ENCODE data around the gene FAM167B.

Gene FAM167B

DNA sequence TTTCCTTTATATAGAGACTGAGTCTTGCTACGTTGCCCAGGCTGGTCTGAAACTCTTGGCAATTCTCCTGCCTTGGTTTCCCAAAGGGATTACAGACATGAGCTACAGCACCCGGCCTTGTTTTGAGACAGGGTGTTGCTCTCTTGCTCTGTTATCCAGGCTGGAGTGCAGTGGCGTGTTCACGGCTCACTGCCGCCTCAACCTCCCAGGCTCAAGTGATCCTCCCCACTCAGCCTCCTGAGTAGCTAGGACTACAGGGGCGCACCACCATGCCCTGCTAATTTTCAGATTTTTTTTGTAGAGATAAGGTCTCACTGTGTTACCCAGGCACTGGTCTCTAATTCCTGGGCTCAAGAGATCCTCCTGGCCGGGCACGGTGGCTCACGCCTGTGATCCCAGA lies 18.8 kb downstream of the FAM167B start:
- TF ChIP-seq, protein P1, sequence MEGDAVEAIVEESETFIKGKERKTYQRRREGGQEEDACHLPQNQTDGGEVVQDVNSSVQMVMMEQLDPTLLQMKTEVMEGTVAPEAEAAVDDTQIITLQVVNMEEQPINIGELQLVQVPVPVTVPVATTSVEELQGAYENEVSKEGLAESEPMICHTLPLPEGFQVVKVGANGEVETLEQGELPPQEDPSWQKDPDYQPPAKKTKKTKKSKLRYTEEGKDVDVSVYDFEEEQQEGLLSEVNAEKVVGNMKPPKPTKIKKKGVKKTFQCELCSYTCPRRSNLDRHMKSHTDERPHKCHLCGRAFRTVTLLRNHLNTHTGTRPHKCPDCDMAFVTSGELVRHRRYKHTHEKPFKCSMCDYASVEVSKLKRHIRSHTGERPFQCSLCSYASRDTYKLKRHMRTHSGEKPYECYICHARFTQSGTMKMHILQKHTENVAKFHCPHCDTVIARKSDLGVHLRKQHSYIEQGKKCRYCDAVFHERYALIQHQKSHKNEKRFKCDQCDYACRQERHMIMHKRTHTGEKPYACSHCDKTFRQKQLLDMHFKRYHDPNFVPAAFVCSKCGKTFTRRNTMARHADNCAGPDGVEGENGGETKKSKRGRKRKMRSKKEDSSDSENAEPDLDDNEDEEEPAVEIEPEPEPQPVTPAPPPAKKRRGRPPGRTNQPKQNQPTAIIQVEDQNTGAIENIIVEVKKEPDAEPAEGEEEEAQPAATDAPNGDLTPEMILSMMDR (IDR thresholded peaks at IDR 0.05; ENCODE audit: borderline replicate concordance, extremely low read depth, low read length, poor library complexity, severe bottlenecking): no peak
- no peak for TF ChIP-seq EZH2 (IDR thresholded peaks at IDR 0.05; ENCODE audit: borderline replicate concordance, low read depth, low read length, severe bottlenecking)
- H4K20me1 ChIP-seq (ENCODE audit: insufficient read depth, low read length): peaks cover 7% of the 10 kb centered on the region; the same call in 1 of the 2 replicates
- peaks cover 6% of the 10 kb centered on the region; the same call in 1 of the 2 replicates for H3K36me3 ChIP-seq (ENCODE audit: insufficient read depth, low read length)
- no peak overlapping the region for H2AFZ ChIP-seq (ENCODE audit: low read depth, low read length)
- ATAC-seq (ENCODE audit: insufficient read depth, low read depth) (no peak), DNase-seq (no peak)
- no peak overlapping the region for H3K4me2 ChIP-seq (ENCODE audit: insufficient read depth, low read length)
- peak overlapping the region; percentile 68 for H3K27ac ChIP-seq (ENCODE audit: low read length)
- peak overlapping the region; percentile 26; the same call in 1 of the 2 replicates for H3K9ac ChIP-seq (ENCODE audit: low read depth, low read length)
- H3K9me3 ChIP-seq (ENCODE audit: insufficient read depth, low read length, severe bottlenecking): no peaks in the 10 kb centered on the region
- peaks cover 58% of the 10 kb centered on the region for H3K79me2 ChIP-seq (ENCODE audit: insufficient read depth, low read length)
- no peaks in the 10 kb centered on the region for H3K27me3 ChIP-seq (ENCODE audit: insufficient read depth, low read length, poor library complexity)
- no peak overlapping the region for H3K4me3 ChIP-seq (ENCODE audit: low read depth in 1 of 2, low read length in 2 of 2)
- peaks cover 21% of the 10 kb centered on the region for H3K4me1 ChIP-seq (ENCODE audit: insufficient read depth, low read length)

DNA sequence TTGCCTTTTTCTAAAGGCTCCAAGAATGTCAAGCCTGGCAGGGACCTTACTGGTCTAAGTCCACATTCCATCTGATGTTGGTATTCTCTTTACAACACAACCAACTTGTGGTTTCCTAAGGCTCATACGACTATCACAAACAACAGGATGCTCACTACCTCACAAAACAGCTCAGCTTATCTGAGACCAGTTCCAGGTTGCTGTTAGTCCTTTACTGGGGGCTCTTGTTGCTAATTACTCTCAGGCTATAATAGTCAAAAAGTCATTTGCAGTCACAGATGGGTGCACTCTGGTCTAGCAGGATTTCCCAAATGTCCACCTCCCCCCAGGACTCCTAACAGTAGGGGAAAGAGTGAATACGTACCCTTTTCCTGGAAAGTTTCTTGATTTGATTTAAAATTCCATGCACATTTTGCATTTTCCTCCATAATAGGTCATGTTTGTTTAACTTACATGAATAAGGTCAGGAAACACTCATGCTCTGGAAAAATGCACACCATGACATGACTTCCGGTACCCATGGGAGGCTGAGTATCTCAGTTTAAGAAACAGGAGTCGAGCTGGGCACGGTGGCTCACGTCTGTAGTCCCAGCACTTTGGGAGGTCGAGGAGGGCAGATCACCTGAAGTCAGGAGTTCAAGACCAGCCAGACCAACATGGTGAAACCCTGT lies 20.0 kb downstream of the FAM167B start:
- Histone ChIP-seq H3K4me1 (ENCODE audit: insufficient read depth, low read length) (peaks cover 31% of the 10 kb centered on the region), H3K9ac (ENCODE audit: low read depth, low read length) (no peak overlapping the region), H3K27me3 (ENCODE audit: insufficient read depth, low read length, poor library complexity) (no peaks in the 10 kb centered on the region), H2AFZ (ENCODE audit: low read depth, low read length) (no peak overlapping the region), H3K36me3 (ENCODE audit: insufficient read depth, low read length) (peaks cover 11% of the 10 kb centered on the region), H3K27ac (ENCODE audit: low read length) (peak overlapping the region; percentile 61), H3K4me2 (ENCODE audit: insufficient read depth, low read length) (no peak overlapping the region), H3K9me3 (ENCODE audit: insufficient read depth, low read length, severe bottlenecking) (no peaks in the 10 kb centered on the region), H3K4me3 (ENCODE audit: low read depth in 1 of 2, low read length in 2 of 2) (no peak overlapping the region), H3K79me2 (ENCODE audit: insufficient read depth, low read length) (peaks cover 56% of the 10 kb centered on the region), H4K20me1 (ENCODE audit: insufficient read depth, low read length) (peaks cover 7% of the 10 kb centered on the region; the same call in 1 of the 2 replicates)
- no peak for TF ChIP-seq EZH2 (IDR thresholded peaks at IDR 0.05; ENCODE audit: borderline replicate concordance, low read depth, low read length, severe bottlenecking)
- TF ChIP-seq, protein P1 (IDR thresholded peaks at IDR 0.05; ENCODE audit: borderline replicate concordance, extremely low read depth, low read length, poor library complexity, severe bottlenecking): no peak
- no peak for DNase-seq
- peak; percentile 62 for ATAC-seq (ENCODE audit: insufficient read depth, low read depth)

DNA sequence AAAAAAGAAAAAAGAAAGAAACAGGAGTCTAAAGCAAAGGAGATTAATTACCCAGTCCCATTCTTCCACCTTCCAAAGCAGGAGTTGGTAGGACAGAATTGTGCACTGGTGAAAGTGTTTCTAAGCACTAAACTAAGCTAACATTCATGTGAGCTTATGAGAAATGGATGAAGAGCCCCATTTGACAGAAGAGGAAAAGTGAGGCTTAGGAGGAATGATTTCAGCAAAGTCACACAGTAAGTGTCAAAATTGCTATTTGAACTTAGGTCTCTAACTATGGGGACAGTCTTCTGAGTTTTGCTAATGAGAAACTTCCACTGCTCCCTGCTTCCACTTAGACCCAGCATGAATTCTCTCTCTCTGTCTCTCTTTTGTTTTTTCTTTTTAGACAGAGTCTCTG lies 22.7 kb downstream of the FAM167B start:
- H3K9me3 ChIP-seq (ENCODE audit: insufficient read depth, low read length, severe bottlenecking): no peaks in the 10 kb centered on the region
- no peak overlapping the region for H2AFZ ChIP-seq (ENCODE audit: low read depth, low read length)
- H4K20me1 ChIP-seq (ENCODE audit: insufficient read depth, low read length): 0 out of 2 replicates have a peak, but pooled peaks cover 7% of the 10 kb centered on the region
- peaks cover 16% of the 10 kb centered on the region for H3K36me3 ChIP-seq (ENCODE audit: insufficient read depth, low read length)
- no peaks in the 10 kb centered on the region for H3K27me3 ChIP-seq (ENCODE audit: insufficient read depth, low read length, poor library complexity)
- H3K27ac ChIP-seq (ENCODE audit: low read length): peak overlapping the region; percentile 31; the same call in 1 of the 2 replicates
- DNase-seq (no peak), ATAC-seq (ENCODE audit: insufficient read depth, low read depth) (no peak)
- peaks cover 58% of the 10 kb centered on the region for H3K4me1 ChIP-seq (ENCODE audit: insufficient read depth, low read length)
- peaks cover 50% of the 10 kb centered on the region for H3K79me2 ChIP-seq (ENCODE audit: insufficient read depth, low read length)
- H3K4me2 ChIP-seq (ENCODE audit: insufficient read depth, low read length): no peak overlapping the region
- TF ChIP-seq, protein P1 (IDR thresholded peaks at IDR 0.05; ENCODE audit: borderline replicate concordance, extremely low read depth, low read length, poor library complexity, severe bottlenecking): no peak
- TF ChIP-seq EZH2 (IDR thresholded peaks at IDR 0.05; ENCODE audit: borderline replicate concordance, low read depth, low read length, severe bottlenecking): no peak
- no peak overlapping the region for H3K9ac ChIP-seq (ENCODE audit: low read depth, low read length)
- no peak overlapping the region for H3K4me3 ChIP-seq (ENCODE audit: low read depth in 1 of 2, low read length in 2 of 2)

Data from DND-41 (cell line).